AG04450 (cell line): ENCODE data around the gene GFAP. TPM values are rescaled to one million over a fixed set of nuclear protein-coding genes. Genes with fewer than 3 reads are reported as not detected.

Source experiments
- CTCF ChIA-PET: fragments of 300-600, 350-600 bp; formaldehyde crosslinking; extraction: SDS; loops from one replicate; lab custom pipeline; 2022; ENCODE audit warnings: antibody characterized with exemption, inconsistent platforms; lab: Charles Lee
- POLR2A ChIA-PET: fragments of 350-600 bp; formaldehyde crosslinking; extraction: SDS; loops from one replicate; lab custom pipeline; 2021; ENCODE audit warnings: antibody characterized with exemption, inconsistent platforms; lab: Yijun Ruan, JAX
- DNase-seq: peaks from one replicate; pipeline ENCODE4 v3.0.0-alpha.2; 2011; ENCODE audit warnings: low read depth, low spot score
- H3K27ac ChIP-seq: one replicate; pipeline ENCODE4 v1.5.1; 2012; ENCODE audit warnings: low read depth, low read length, control low read depth
- H3K27me3 ChIP-seq: one replicate; pipeline ENCODE4 v1.6.0; 2012; ENCODE audit warnings: low read length; ENCODE audit not compliant: control insufficient read depth, insufficient read depth
- H3K4me3 ChIP-seq: 2 replicates; pipeline ENCODE4 v1.5.1; 2011; ENCODE audit warnings: mild to moderate bottlenecking, low read depth, low read length, control low read depth
- H3K9me3 ChIP-seq: 2 replicates; pipeline ENCODE4 v1.5.1; 2012; ENCODE audit warnings: low read length; ENCODE audit not compliant: control insufficient read depth, insufficient read depth
- CTCF ChIP-seq: IDR thresholded peaks from 2 replicates; pipeline ENCODE4 v1.5.1; 2011; ENCODE audit warnings: low read depth, low read length, control low read depth, inconsistent platforms
- polyA plus RNA-seq: library from polyadenylated mRNA; depleted of rRNA; stranded (reverse); fragments of >200 nt; gene quantifications from 2 replicates; pipeline ENCODE4 v1.2.3, GENCODE V29; 2011

Gene GFAP
- polyA plus RNA-seq, 1 experiment = 0.40 TPM

DNA sequence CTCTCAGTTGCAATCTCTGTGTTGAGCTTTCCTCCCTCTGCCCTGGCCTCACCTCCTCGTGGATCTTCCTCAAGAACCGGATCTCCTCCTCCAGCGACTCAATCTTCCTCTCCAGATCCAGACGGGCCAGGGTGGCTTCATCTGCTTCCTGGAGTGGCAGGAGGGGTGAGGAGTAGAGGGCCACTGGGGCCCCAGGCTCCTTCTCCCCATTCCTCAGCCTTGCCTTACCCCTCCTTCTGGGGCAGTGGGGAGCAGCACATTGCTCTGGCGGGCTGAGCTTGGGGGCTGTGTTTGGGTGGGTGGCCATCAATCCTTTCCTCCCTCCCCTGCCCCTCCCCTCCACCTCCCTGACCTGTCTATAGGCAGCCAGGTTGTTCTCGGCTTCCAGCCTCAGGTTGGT, 1.6 kb downstream of the GFAP start:
- no peak overlapping the region for H3K4me3 ChIP-seq
- ChIA-PET CTCF (interaction anchor here (0.7 to 1.1 kb wide), 2 partner anchors 107 to 136 kb away, joined by 4 to 5 read pairs; no protein-coding TSS in a partner anchor), POLR2A (interaction anchor here (0.6 kb wide), 1 partner anchor 174 kb away, joined by 3 read pairs; no protein-coding TSS in a partner anchor)
- peaks cover 12% of the 10 kb centered on the region for H3K27me3 ChIP-seq
- no peak for TF ChIP-seq CTCF
- H3K27ac ChIP-seq = no peak overlapping the region
- no peak for DNase-seq
- H3K9me3 ChIP-seq = no peaks in the 10 kb centered on the region; the same call in 1 of the 2 replicates

- no peak overlapping the region for H3K4me3 ChIP-seq
- H3K27ac ChIP-seq = no peak overlapping the region
- TF ChIP-seq CTCF = no peak
- H3K9me3 ChIP-seq = no peaks in the 10 kb centered on the region; the same call in 1 of the 2 replicates
- peaks cover 12% of the 10 kb centered on the region for H3K27me3 ChIP-seq
- DNase-seq = no peak
- CTCF ChIA-PET = interaction anchor here (0.7 to 1.4 kb wide), 3 partner anchors 108 to 222 kb away, joined by 3 to 6 read pairs (median 5); partner anchors contain the start of gene ACBD4
- POLR2A ChIA-PET = no interaction called here
Observed at GRCh38 chr17:44912763-44913544, 2.3 kb downstream of the GFAP start.

- peak; percentile 53 for TF ChIP-seq CTCF
- ChIA-PET POLR2A (interaction anchor here (0.5 to 2.5 kb wide), 2 partner anchors 12 to 231 kb away, joined by 5 to 9 read pairs; partner anchors contain the start of gene EFTUD2), CTCF (interaction anchor here (0.5 to 3.6 kb wide), 4 partner anchors 10 to 163 kb away, joined by 3 to 24 read pairs (median 10); no protein-coding TSS in a partner anchor)
- H3K4me3 ChIP-seq = no peak overlapping the region
- DNase-seq = no peak
- H3K9me3 ChIP-seq = no peaks in the 10 kb centered on the region; the same call in 1 of the 2 replicates
- no peak overlapping the region for H3K27ac ChIP-seq
- H3K27me3 ChIP-seq = peaks cover 12% of the 10 kb centered on the region
Observed at GRCh38 chr17:44911133-44912001, 3.9 kb downstream of the GFAP start.

DNA sequence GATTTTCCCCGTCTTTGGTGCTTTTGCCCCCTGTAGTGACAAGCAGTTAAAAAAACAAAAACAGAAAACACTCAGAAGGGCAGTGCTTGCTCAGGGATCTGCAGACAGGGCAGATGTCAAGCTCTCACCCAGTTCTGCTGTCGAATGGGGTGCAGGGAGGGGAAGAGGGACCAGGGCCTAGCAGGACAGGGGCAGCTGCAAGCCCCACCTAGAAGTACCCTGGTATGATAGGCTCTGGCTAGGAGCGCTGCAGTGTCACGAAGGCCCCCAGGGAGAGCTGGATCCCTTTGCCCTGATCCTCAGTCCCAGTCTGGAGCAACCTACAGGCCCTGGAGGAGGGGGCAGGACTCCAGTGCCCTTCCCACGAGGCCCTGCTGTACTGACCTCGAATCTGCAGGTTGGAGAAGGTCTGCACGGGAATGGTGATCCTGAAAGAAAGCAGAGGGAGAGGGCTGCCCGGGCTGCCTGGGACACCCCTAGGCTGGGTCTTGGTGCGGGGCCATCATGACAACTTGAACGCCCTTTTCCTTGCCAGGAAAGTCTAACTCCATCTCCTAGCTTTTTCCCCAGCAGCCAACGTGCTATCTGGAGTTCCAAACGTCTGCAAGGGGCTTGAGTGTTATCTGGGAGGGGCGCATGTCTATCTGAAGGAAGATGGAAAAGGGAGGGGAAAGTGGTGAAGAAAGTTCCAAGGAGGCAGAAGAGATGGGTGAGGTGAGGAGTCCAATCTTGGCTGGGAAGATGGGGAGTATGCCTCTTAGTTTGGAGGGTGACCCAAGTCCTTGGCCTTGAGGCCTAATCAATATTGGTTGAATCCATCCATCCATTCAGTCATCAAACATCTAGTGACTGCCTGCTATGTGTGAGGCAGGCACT, 4.8 kb downstream of the GFAP start:
- H3K4me3 ChIP-seq = no peak overlapping the region
- CTCF ChIA-PET = interaction anchor here (0.8 to 3.6 kb wide), 8 partner anchors 8 to 225 kb away, joined by 3 to 24 read pairs (median 6); partner anchors contain the start of gene ACBD4

More for the DNA sequence above, 4.8 kb downstream of the GFAP start:
- no peak for TF ChIP-seq CTCF
- no peak overlapping the region for H3K27ac ChIP-seq
- H3K27me3 ChIP-seq = peaks cover 12% of the 10 kb centered on the region
- POLR2A ChIA-PET = interaction anchor here (0.5 to 2.5 kb wide), 5 partner anchors 9 to 232 kb away, joined by 3 to 9 read pairs (median 4); partner anchors contain the start of gene EFTUD2
- no peaks in the 10 kb centered on the region; the same call in 1 of the 2 replicates for H3K9me3 ChIP-seq
- no peak for DNase-seq
